HepG2 (cell line): ENCODE results near the gene TOX2. TPM values are rescaled to one million over a fixed set of nuclear protein-coding genes. Genes with fewer than 3 reads are reported as not detected.
A peak's percentile ranks its signal among the peaks of the same experiment; 100 is the strongest.

Experiments used
- ATAC-seq: fragments of 200-7000 bp; cut with Tn5 transposase; 3 replicates; pipeline ENCODE4 v1.9.1; 2020; ENCODE audit warnings: mild to moderate bottlenecking, moderate library complexity
- BruUV-seq: library from RNA; stranded (reverse); fragments of 400-500 nt; replicated peaks from 2 replicates; lab custom pipeline; 2021; lab: Mats Ljungman, UMichigan
- CTCF ChIA-PET: fragments of 300-600 bp; formaldehyde crosslinking; extraction: SDS; loops from one replicate; lab custom pipeline; 2021; ENCODE audit warnings: low total read pairs, inconsistent platforms, low intra/inter-chr PET ratio; lab: Yijun Ruan, JAX
- POLR2A ChIA-PET: fragments of 350-600 bp; sonication (Branson Sonifier 250); formaldehyde crosslinking; loops from one replicate; lab custom pipeline; 2020; ENCODE audit warnings: antibody characterized with exemption, inconsistent platforms; lab: Yijun Ruan, JAX
- DNase-seq: peaks from one replicate; pipeline ENCODE4 v3.0.0-alpha.2; 2015; ENCODE audit warnings: low spot score
- FAIRE-seq: peaks from 3 replicates; lab custom pipeline; 2011; peaks lifted over from hg19 to GRCh38; lab: Jason Lieb, UNC
- H2AFZ ChIP-seq: one replicate; pipeline ENCODE4 v1.6.1; 2011; ENCODE audit warnings: low read length, inconsistent platforms
- H3K27ac ChIP-seq: fragments of 300-600 bp; 3 replicates; pipeline ENCODE4 v1.8.0; 2011; ENCODE audit warnings: mixed run types, mild to moderate bottlenecking, mixed read lengths, low read length, inconsistent platforms; ENCODE audit not compliant: insufficient read depth; ENCODE audit errors: extremely low read length
- H3K27me3 ChIP-seq, 2 experiments: fragments of 200-600 bp in 1 of 2; 2 replicates in 1 of 2; 3 replicates in 1 of 2; pipeline versions ENCODE4 v1.6.0 to v1.8.0; 2011; ENCODE audit warnings: low read length in 2 of 2, mild to moderate bottlenecking in 2 of 2, moderate library complexity in 2 of 2, inconsistent platforms in 1 of 2; ENCODE audit not compliant: insufficient read depth in 2 of 2, control insufficient read depth in 1 of 2
- H3K36me3 ChIP-seq, 2 experiments: fragments of 200-600 bp in 1 of 2; replicated peaks in 1 of 2; 2 replicates in 1 of 2; 3 replicates in 1 of 2; pipeline versions ENCODE4 v1.5.1 to v1.8.0; 2011; ENCODE audit warnings: low read length in 2 of 2, inconsistent platforms in 1 of 2; ENCODE audit not compliant: insufficient read depth in 2 of 2, control insufficient read depth in 1 of 2
- H3K4me1 ChIP-seq: 2 replicates; pipeline ENCODE4 v1.5.1; 2012; ENCODE audit warnings: low read length, inconsistent platforms; ENCODE audit not compliant: insufficient read depth
- H3K4me2 ChIP-seq: 2 replicates; pipeline ENCODE4 v1.6.0; 2011; ENCODE audit warnings: low read depth, low read length, inconsistent platforms
- H3K4me3 ChIP-seq, 3 experiments: fragments of 200-600 bp in 1 of 3; sonication (generic), shearing (Covaris generic) in 1 of 3; replicated peaks in 1 of 3; 2 replicates each; pipeline ENCODE4 v1.5.1; 2011 to 2016; ENCODE audit warnings: low read length in 3 of 3, inconsistent platforms in 2 of 3, low read depth in 2 of 3, mild to moderate bottlenecking in 2 of 3, control low read depth in 1 of 3, mixed read lengths in 1 of 3; ENCODE audit not compliant: insufficient read depth in 1 of 3
- H3K79me2 ChIP-seq: one replicate; pipeline ENCODE4 v1.6.1; 2011; ENCODE audit warnings: low read length, inconsistent platforms; ENCODE audit not compliant: insufficient read depth
- H3K9ac ChIP-seq: 2 replicates; pipeline ENCODE4 v1.6.0; 2011; ENCODE audit warnings: mild to moderate bottlenecking, low read depth, low read length, inconsistent platforms; ENCODE audit not compliant: insufficient read depth
- H3K9me3 ChIP-seq: 2 replicates; pipeline ENCODE4 v1.5.1; 2012; ENCODE audit warnings: mild to moderate bottlenecking, low read length
- H4K20me1 ChIP-seq: 2 replicates; pipeline ENCODE4 v1.6.0; 2011; ENCODE audit warnings: inconsistent platforms, mild to moderate bottlenecking, low read length, moderate library complexity; ENCODE audit not compliant: insufficient read depth
- IKZF1 ChIP-seq: fragments of 450-650 bp; IDR thresholded peaks from 2 replicates; pipeline ENCODE4 v1.7.1; 2016
- JUN ChIP-seq: sonication (generic); formaldehyde crosslinking; IDR thresholded peaks from 2 replicates; pipeline ENCODE4 v1.4.0; 2020; ENCODE audit warnings: mild to moderate bottlenecking, missing genetic modification reagents
- SIN3A ChIP-seq: IDR thresholded peaks from 2 replicates; pipeline ENCODE4 v1.6.1; 2011; ENCODE audit warnings: low read depth, mild to moderate bottlenecking, control low read depth, low read length, borderline replicate concordance
- ZNF331 ChIP-seq: sonication (generic); formaldehyde crosslinking; IDR thresholded peaks from 2 replicates; pipeline ENCODE4 v1.4.0; 2020; ENCODE audit warnings: missing genetic modification reagents
- WGBS: methylation state at CpG from one replicate; pipeline ENCODE4 v1.1.6; 2017; ENCODE audit warnings: low lambda C conversion rate; 5-methylcytosine and 5-hydroxymethylcytosine counted together
- in situ Hi-C: cut with HindIII; loops from 2 replicates; pipeline ENCODE4 v1.10.0; 2017; ENCODE audit warnings: low pct_unique_long_range_greater_than_20kb; ENCODE audit not compliant: extremely low pct_ligation_motif_present
- intact Hi-C: fragments of 100-400 bp; cut with micrococcal nuclease; formaldehyde crosslinking; loops from one replicate; pipeline ENCODE4 v1.10.0; 2022; ENCODE audit not compliant: unreplicated experiment
- polyA plus RNA-seq, 8 experiments: library from polyadenylated mRNA; depleted of rRNA in 3 of 8; stranded (reverse) in 7 of 8; unstranded in 1 of 8; fragments of >200 nt; fragmentation: Illumina TruSeq in 4 of 8; extraction: Trizol in 4 of 8; gene quantifications; 2 replicates each; pipeline versions ENCODE4 v1.2.1 to v1.2.3, GENCODE V29; 2011 to 2016; ENCODE audit warnings: low read depth in 4 of 8, missing spikeins in 1 of 8, mixed read lengths in 1 of 8; ENCODE audit not compliant: insufficient read depth in 1 of 8
- total RNA-seq, 5 experiments: library from RNA; depleted of rRNA; stranded (reverse); fragments of >200 nt; fragmentation: Illumina TruSeq; extraction: Trizol; gene quantifications; 2 replicates each; pipeline ENCODE4 v1.2.3, GENCODE V29; 2016; ENCODE audit warnings: low read depth in 1 of 5

TOX2 gene
- total and polyA plus RNA-seq, 2 of the 13 experiments (the other 11 are each of a cell fraction or from before 2014, with no cell fraction given), result not detected

DNA sequence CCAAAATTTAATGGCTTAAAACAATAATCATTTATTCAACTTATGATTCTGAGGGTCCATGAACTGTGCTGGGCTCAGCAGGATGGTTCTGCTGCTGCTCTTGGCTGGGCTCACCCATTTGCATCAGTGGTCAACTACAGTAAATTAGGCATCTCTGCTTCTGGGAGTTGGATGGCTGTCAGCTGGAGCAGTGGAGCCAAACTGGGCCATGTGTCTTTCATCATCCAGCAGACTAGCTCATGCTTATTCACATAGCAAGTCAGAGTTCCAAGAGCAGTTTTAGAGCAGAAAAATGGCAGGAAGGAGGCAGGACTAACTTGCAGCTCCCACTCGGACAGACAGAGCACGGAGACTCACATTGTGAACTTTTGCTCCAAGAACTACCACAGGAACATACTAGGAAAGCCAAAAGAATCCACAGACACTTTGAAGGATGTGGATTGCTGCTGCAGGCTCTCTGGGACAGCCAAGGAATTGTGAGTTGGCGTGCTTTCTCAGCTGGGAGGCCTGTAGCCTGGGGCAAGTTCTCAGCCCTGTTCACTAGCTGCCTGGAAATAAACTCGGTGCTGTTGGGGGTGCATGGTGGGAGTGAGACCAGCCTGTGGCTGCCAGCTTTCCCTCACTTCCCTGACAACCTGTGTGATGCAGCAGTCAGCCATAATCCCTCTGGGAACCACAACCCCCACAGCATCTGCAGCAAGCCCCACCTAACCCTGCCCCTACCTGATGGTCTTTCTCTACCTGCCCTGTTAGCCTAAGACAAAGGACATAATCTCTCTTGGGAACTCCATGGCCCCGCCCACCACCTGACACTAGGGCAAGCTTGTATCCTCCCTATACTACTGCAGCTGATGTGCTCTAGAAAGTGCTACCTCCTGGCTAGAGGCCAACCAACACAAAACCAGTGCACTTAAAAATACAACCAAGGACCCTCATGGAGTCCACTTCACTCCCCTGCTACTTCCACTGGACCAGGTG, 143.3 kb downstream of the TOX2 start:
- Histone ChIP-seq H3K36me3 (no peaks in the 10 kb centered on the region), H3K27ac (no peak overlapping the region), H3K4me3 (no peak overlapping the region), H3K9me3 (no peaks in the 10 kb centered on the region), H3K4me2 (no peak overlapping the region), H3K27me3 (peaks cover 0 to 32% of the 10 kb centered on the region in 2 experiments; a peak in 1 of 5 replicates), H3K4me1 (no peaks in the 10 kb centered on the region), H3K79me2 (no peaks in the 10 kb centered on the region), H4K20me1 (no peaks in the 10 kb centered on the region), H3K9ac (no peak overlapping the region), H2AFZ (no peak overlapping the region)
- DNase-seq (no peak), FAIRE-seq (no peak), ATAC-seq (no peak)
- in situ Hi-C loops, result no loop called here
- peak; percentile 92 for TF ChIP-seq ZNF331
- TF ChIP-seq IKZF1, result no peak
- ChIA-PET CTCF (interaction anchor here (3.5 kb wide), 1 partner anchor 23 kb away, joined by 57 read pairs; no protein-coding TSS in a partner anchor), POLR2A (no interaction called here)
- 15% methylated on average over 4 of the region's 5 CpGs for WGBS
- intact Hi-C loops, result no loop called here
- no TSS peak for BruUV-seq

DNA sequence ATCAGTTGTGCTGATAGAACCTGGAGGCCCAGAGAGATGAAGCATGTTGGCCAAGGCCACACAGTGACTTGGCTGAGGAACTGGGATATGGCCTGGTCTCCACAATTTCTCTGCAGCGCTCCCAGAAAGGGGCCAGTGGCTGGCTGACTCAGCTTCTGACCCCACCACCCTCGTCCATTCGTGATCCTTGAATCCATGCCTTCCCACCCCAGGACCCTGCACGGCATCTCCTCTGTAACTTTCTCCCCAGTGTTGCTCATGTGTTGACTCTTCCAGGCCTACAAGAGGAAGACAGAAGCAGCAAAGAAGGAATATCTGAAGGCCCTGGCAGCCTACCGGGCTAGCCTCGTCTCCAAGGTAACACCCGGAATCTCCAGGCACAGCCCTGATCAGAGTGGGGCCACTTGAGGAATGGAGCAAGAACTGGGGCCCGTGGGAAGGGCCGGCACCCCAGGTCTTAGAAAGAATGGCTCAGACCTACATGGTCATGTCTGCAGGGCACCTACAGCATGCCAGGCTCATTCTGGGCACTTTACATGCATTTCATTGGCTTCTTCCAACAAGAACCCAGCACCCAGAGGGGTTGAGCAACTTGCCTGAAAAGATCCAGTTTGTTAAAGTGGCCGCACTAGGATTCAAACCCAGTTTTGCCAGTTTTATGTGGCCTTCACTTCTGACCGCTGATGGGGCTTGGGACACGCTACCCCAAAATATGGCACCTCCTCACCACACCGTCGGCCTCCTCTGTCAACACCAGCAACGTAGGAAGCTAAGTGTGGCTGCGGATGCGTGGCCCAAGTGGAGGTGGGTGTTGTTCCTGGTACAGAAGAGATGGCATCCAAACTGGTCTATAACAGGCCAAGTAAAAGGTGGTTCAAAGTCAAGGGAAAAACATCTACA, 150.1 kb downstream of the TOX2 start:
- ATAC-seq, result no peak
- Histone ChIP-seq H4K20me1 (no peaks in the 10 kb centered on the region), H3K4me2 (no peak overlapping the region), H3K4me1 (no peaks in the 10 kb centered on the region), H3K79me2 (no peaks in the 10 kb centered on the region), H3K36me3 (no peaks in the 10 kb centered on the region), H3K27me3 (peaks cover 10 to 49% of the 10 kb centered on the region in 2 experiments; a peak in 4 of 5 replicates), H3K9ac (no peak overlapping the region), H3K4me3 (no peak overlapping the region), H3K27ac (no peak overlapping the region), H3K9me3 (no peaks in the 10 kb centered on the region), H2AFZ (no peak overlapping the region)
- no peak for DNase-seq
- intact Hi-C loops (no loop called here), in situ Hi-C loops (no loop called here)
- FAIRE-seq, result no peak
- WGBS, result 20% methylated on average over 16 of the region's 17 CpGs
- no peak for TF ChIP-seq JUN
- TF ChIP-seq SIN3A, result no peak
- BruUV-seq, result no TSS peak
- ChIA-PET POLR2A (no interaction called here), CTCF (no interaction called here)
